Gastroesophageal sphincter (tissue), 3 donors: ENCODE data around the gene CHIC2.
A peak's percentile ranks its signal among the peaks of the same experiment; 100 is the strongest.

Source experiments
- CTCF ChIP-seq, 4 experiments: fragments of 200-600 bp in 2 of 4; fragments of 450-650 bp in 2 of 4; sonication (generic) in 1 of 4; IDR thresholded peaks; one replicate each; pipeline ENCODE4 v1.5.1; 2017 to 2019; ENCODE audit warnings: antibody characterized with exemption in 4 of 4, mild to moderate bottlenecking in 2 of 4, moderate library complexity in 2 of 4
- EP300 ChIP-seq: sonication (generic); formaldehyde crosslinking; IDR thresholded peaks from one replicate; pipeline ENCODE4 v1.6.1; 2017; ENCODE audit warnings: antibody characterized with exemption, mild to moderate bottlenecking
- POLR2A ChIP-seq, 2 donors: fragments of 450-650 bp; IDR thresholded peaks; one replicate each; pipeline ENCODE4 v1.6.1; 2017; ENCODE audit warnings: antibody characterized with exemption in 2 of 2, mild to moderate bottlenecking in 2 of 2, moderate library complexity in 1 of 2
- POLR2AphosphoS5 ChIP-seq: sonication (generic); formaldehyde crosslinking; IDR thresholded peaks from one replicate; pipeline ENCODE4 v1.6.1; 2017; ENCODE audit warnings: antibody characterized with exemption

DNA sequence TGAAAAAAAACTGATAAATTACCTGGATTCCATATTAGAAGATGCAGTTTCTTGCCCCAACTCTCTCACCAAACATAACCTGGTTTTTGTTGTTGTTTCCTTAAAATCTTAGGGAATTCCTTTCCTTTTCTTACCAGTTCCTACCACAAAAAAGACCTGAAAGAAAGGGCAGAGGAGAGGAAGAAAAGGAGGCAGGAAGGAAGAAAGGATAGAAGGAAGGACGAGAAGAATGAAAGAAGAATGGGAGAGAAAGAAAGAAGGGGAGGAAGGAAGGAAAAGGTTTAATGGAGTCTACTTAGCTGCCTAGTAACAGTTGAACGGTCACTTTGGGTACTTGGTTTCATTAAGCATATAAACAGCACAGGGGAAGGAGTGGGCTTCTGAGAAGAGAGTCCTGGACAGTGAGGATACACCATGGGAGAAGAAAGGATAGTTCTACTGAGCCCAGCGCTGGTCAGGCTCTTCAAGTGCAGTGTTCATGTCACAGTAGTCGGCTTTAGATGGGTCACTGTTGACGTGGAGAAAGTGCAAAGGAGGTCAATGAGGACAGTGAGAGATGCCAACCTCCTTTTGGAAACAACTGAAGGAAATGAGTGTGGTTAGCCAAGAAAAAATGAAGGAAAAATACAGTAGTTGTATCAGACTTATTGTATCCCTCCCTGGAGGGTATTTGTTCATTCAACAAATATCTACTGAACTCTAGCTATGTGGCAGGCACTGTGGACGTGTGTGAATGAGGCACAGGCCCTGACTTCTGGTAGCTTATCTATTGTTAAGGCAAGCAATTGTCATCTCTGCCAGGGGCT is 1.1 kb upstream of the CHIC2 start:
- no peak for TF ChIP-seq EP300
- TF ChIP-seq CTCF (IDR thresholded peaks at IDR 0.05) = no peak
- TF ChIP-seq POLR2AphosphoS5 = peak; percentile 26
- TF ChIP-seq POLR2A (IDR thresholded peaks at IDR 0.05) = no peak
